ENCODE measurements around the gene DUOXA1.

DUOXA1 gene, protein sequence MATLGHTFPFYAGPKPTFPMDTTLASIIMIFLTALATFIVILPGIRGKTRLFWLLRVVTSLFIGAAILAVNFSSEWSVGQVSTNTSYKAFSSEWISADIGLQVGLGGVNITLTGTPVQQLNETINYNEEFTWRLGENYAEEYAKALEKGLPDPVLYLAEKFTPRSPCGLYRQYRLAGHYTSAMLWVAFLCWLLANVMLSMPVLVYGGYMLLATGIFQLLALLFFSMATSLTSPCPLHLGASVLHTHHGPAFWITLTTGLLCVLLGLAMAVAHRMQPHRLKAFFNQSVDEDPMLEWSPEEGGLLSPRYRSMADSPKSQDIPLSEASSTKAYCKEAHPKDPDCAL

DNA sequence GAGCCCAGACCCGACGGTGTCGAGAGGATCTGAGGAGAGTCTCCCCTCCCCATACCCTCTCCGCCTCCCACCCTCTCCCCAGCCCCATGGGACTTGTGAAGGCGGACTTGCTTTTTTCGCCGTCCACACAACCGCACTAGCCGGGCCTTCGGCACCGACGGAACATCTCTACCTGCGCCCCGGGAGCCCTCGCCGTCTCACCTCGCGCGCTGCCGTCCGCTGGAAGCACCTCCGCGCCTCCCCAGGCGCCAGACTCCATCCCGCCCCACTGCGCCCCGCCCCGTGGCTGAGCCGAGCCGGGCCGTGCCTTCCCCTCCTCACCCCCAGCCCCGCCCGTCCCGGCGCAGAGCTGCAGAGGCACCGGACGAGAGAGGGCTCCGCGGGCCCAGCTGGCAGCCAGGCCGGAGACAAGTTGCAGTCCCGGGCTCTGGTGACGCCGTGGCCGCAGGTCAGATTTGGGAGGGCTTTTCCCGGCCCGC, at the start of gene DUOXA1, which contains the start of gene DUOX1:
Gene DUOXA1 (minus strand): TSS at position 229 of the 479 bp plus-strand sequence. CDS start 6,865 bp downstream, outside the sequence.
Gene DUOX1 (plus strand): TSS at position 344 of the 479 bp plus-strand sequence. CDS start 1,973 bp downstream, outside the sequence.
- DNase-seq: no peak

DNA sequence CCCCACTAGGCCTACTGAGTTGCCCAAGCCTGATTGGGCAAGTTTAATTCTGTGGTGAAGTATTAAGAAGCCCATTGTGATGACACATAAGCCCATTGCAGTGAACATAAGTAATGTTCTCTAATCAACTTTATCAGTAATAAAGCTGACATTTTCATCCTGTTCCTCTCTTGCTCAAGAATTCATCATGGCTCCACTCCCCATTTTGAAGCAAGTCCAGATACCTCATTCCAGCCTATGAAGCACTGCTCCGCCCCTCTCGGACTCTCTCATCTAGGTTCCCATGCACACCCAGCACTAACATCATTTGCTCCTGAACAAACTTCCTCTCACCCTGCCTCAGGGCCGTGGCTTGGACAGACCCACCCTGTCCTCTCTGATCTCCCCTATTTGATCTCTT, 47.6 kb upstream of the DUOXA1 start:
- no peak for DNase-seq

DNA sequence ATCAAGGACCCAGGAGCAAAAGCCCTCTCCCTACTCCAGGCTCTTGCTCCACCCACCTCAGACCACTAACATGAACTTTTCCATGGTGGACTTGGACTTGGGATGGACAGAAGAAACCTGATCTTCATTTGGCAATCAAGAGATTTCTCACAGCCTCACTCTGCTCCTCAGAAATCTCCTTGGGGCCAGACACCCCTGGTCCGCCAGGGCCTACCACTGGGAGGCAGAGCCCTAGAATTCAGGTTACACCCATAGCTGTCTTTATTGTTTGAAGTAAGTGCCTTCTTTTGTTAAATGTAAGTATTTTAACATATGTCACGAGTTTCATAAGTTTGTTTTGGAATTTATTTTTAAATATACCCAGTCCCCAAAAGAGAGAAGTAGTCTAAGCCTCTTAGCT, 44.9 kb upstream of the DUOXA1 start:
- no peak for DNase-seq

- no peak for DNase-seq
Measured at GRCh38 chr15:45174069-45174468, 44.4 kb upstream of the DUOXA1 start.

DNA sequence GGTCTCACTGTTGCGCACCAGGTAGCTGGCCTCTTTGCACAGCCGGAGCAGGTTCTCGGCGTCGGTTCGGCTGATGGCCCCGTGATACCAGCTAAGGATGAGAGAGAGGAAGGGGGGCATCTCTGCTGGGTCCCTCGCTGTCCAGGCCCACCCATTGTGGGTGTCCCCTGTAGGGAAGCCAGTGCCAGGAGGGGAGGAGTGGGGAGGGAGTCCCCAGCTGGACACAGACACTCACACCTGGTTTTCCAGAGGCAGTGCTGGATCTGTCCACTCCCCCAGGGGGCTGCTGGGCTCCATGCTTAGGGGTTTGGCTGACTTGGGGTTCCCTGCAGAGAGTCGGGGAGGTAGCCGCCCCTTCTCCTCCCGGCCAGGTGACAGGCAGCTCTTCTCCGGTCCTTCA, 42.2 kb upstream of the DUOXA1 start:
- DNase-seq: no peak

DNA sequence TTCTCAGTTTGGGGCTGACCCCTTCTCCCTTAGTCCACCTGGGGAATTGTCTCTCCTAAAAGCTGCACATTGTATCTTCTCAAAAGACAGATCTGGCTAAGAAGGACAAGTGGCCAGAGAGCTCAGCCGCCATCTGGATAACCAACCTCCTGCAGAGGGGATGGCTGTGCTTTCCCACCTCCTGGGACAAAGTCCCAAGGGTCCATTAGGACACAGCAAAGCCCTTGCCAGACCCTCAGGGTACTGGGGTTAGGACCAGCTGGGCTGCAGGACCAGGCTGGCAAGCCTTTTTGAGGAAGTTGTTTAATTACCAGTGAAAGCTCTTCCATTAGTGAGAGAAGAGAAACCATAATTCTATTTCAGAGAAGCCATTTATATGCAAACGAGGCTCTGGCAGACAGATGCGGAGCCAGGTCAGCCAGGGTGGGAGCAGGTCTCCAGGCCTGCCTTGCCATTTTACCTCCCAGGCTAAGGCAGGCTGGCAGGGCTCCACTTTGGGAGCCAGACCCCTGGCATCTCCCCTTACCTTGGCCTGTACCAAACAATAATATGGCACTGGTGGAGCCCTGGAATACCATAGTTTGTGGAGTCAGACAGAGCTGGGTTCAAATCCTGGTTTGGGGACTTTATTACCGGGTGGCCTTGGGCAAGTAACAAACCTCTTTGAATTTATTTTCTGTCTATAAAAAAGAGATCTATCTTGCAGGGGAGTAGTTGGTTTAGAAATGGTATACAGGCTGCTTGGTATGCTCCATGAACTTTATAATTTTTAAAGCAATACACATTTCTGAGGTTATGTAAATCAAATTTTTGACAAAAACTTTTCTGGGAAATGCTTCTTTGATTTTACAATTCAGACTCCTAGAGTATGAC, 40.2 kb upstream of the DUOXA1 start:
- DNase-seq: no peak

GRCh38 chr15:45168751-45169551, 39.3 kb upstream of the DUOXA1 start:
- no peak for DNase-seq

DNA sequence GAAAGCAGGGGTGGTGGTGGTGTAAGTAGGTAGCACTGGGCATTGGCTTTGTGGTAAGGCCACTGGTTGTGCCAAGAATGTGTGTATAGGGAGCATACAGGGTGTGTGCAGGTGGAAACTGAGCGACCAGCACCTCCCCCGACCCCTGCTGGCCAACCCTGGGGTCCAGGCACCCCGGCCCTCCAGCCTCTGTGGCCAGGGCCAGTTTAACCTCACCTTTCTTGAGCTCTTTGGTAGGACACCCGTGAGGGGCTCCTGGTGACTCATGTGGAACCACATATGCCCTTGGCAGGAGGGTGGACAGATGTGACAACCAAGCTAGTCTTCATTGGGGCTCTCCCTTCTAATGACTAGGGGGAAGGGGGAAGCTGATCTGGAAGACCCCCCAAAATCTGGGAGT, 38.6 kb upstream of the DUOXA1 start:
- no peak for DNase-seq

DNA sequence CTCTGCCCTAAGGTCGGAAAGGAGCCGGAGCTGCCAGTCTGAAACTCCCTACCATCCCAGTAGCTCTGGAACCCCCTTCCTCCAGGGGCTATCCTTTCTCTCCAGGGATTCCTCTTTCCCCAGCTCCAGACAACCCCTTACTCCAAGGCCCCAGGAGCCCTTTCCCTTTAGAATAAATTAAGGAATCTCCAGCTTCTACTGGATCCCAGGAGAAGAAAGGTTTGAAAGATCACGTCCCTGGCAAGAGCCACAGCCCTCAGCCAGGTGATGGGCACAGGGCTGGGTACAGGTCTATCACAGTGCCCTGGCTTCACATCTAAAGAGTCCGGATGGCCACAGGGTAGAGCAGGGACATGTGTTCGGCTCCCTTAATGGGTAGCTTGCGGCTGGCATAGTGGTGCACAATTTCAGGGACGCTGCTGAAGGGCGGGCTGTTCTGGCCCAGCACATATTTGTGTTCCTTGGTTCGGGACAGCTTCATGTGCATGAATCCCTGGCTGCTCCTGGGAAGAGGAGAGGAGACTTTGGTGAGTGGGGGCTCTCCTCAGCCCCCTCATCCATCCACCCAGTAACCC, 38.0 kb upstream of the DUOXA1 start:
- DNase-seq: no peak

DNA sequence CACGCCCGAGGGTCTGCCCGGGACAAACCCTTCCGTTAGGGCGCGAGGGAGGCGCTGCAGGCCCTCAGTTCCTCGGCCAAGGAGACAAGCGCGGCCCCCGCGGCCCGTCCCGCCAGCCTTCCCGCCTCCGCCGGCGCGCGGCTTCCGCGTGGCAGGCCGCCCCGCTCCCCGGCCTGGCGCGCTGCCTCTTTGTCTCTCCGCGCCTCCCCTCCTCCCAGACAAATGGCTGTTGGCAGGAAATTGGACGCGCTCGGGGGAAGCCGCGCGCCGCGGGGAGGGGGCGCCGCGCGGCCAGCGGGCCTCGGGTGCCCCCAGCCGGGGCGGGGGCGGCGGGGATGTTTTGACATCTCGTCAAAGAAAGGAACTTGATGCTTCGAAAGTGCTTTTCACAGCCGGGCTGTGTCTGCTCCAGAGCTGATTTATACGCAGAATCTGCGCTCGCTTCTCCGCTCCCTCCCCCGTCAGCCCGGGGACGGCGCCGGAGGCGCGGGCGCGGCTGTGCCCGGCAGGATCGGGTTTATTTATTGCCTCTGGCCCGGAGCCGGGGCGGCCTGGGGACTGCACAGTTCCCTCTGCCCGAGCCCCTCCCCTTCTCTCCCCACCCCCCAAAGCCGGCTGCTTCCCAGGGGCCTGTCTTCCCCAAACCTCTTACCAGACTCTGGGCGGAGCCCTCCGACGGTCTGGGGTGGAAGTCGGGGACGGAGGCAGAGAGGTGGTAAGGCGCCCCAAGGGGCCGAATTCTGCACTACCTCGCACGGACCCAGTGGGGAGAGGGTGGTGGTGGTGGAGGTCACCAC, 37.4 kb upstream of the DUOXA1 start:
- DNase-seq: peak; percentile 62

GRCh38 chr15:45165536-45165935, 35.9 kb upstream of the DUOXA1 start:
- DNase-seq: no peak

DNA sequence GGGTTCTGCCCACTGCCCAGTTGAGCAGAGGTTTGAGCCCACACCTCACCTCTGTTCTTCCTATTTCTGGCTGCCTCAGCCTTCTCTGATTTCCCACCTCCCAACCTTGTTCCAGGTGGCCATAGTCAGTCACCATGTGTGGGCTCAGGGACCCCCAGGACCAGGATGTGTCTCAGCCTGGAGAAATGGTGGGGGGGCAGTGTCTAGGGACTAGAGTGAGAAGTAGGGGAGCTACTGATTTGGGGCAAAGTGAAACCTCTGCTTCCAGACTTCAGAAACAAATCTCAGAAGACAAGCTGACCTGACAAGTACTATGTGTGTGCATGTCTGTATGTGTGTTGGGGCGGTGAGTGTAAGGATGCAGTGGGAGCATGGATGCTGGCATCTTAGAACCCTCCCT, 35.2 kb upstream of the DUOXA1 start:
- DNase-seq: no peak

- no peak for DNase-seq
Measured at GRCh38 chr15:45163508-45163856, 33.8 kb upstream of the DUOXA1 start.

- DNase-seq: no peak
Measured at GRCh38 chr15:45162771-45163507, 33.3 kb upstream of the DUOXA1 start.

- no peak for DNase-seq
Measured at GRCh38 chr15:45161666-45162065, 32.0 kb upstream of the DUOXA1 start.

DNA sequence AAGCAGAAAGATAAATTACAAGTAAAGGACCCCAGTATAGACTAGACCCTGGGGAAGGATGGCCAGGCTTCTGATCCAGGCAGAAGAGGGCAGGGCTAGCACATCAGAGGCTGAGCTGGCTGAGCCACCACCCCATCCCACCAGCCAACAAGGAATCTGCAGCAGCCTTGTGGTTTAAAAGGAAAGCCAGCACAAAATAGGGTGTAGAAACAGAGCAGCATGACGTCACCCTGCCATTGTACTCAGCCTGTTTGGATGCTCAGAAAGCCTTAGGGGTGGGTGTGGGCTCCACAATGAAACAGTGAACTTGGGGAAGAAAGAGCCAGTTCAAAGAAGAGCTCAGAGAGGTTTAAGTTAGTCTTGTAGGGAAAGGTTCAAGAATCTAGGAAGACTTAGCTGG, 28.3 kb upstream of the DUOXA1 start:
- DNase-seq: no peak

DNA sequence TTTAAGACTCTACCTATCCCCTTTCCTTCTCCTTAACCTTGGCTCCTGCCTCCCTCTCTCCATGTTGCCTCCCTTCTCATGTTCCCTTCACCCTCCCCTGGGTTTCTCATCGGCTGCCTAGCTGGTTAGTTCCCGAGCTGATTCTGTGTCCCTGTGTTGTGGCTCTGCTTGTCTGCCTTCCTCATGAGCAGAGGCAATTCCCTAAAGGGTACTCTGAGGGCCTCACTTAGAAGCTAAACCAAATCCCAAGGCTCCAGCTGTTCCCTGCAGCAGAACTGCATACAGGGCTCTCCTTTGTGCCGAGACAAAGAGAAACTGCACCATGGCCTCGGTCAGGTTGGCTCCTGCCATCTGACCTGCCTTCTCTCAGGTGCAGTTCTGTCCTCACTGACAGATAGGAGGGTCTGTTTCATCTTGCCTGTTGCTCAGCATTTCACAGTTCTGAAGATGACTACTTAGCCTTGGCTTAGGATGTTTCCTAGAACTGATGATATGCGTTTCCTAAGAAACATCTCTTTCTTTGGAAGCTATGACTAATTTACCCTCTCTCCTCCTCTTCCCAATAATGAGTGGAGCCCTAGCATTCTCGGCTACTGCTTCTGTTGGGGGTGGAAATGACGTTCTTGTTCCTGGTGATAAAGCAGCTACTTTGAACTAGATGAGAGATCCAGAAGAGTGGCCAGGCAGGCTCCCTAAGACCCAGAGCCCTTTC, 27.2 kb upstream of the DUOXA1 start:
- no peak for DNase-seq

DNA sequence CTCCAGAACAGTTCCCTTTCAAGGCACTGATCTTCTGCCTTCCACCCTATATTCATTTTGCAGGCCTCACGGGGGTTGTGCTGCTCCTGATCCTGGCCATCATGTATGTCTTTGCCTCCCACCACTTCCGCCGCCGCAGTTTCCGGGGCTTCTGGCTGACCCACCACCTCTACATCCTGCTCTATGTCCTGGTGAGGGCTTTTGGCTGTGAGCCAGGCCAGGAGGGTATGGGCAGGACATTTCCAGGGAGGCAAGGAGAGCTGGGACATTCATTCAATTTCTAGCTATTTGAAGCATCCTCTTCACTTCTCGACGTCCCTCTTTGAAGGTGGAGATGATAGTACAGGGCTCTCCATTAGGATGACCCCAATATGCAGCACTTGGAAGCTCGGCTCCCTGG, 26.1 kb upstream of the DUOXA1 start:
- no peak for DNase-seq

DNA sequence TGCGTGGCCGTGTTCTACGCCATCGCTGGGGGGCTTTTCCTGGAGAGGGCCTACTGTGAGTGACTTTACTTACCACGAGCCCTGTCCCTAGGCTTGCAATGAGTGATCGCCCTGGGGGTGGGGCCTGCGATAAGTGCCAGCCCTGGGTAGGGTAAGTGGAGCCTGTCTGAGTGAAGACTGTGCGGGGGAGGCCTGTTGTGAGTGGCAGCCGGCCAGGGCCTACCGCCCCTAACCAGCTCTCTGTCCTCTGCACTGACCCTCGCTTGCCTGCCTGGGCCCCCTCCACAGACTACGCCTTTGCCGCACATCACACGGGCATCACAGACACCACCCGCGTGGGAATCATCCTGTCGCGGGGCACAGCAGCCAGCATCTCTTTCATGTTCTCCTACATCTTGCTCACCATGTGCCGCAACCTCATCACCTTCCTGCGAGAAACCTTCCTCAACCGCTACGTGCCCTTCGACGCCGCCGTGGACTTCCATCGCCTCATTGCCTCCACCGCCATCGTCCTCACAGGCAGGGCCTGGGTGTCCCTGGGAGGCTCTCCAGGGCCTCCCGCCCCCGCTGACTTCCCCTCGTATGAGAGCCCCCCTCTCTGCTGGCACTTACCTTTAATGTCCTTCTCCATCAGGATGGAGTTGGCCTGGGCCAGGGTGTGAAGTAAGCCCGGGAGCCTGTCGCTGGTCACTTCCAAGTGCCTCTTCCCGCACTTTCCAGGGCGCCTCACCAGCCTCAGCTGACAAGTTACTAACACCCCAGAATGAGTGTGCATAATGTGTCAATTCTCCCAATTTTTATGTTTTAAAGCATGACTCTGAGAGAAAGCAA, 22.5 kb upstream of the DUOXA1 start:
- no peak for DNase-seq

GRCh38 chr15:45150997-45151396, 21.3 kb upstream of the DUOXA1 start:
- no peak for DNase-seq

Measured in NCI-H510A (cell line).